PC-9 (cell line): ENCODE measurements around the gene CLEC11A. TPM values are rescaled to one million over a fixed set of nuclear protein-coding genes. Genes with fewer than 3 reads are reported as not detected.

Experiments
- BruUV-seq: library from RNA; stranded (reverse); fragments of 400-500 nt; replicated peaks from 2 replicates; lab custom pipeline; 2021; lab: Mats Ljungman, UMichigan
- CTCF ChIA-PET: fragments of 300-600 bp; sonication (Branson Sonifier 250); formaldehyde crosslinking; loops from one replicate; lab custom pipeline; 2022; ENCODE audit warnings: antibody characterized with exemption; lab: Charles Lee
- POLR2A ChIA-PET: fragments of 300-600 bp; sonication (Branson Sonifier 250); formaldehyde crosslinking; loops from one replicate; lab custom pipeline; 2022; ENCODE audit warnings: antibody characterized with exemption; ENCODE audit not compliant: unreplicated experiment; lab: Charles Lee
- DNase-seq, 2 experiments: peaks; one replicate each; pipeline versions ENCODE4 v3.0.0 to v3.0.0-alpha.2; 2015 to 2022; ENCODE audit warnings: mixed read lengths in 1 of 2
- H2AFZ ChIP-seq: fragments of 200-600 bp; sonication (generic); 2 replicates; pipeline ENCODE4 v1.8.1; 2017; ENCODE audit warnings: antibody characterized with exemption
- H3F3A ChIP-seq: fragments of 200-600 bp; sonication (generic); 2 replicates; pipeline ENCODE4 v1.8.1; 2017; ENCODE audit warnings: antibody characterized with exemption, mild to moderate bottlenecking, low read depth; ENCODE audit not compliant: insufficient read depth
- H3K27ac ChIP-seq: fragments of 200-600 bp; sonication (generic); 2 replicates; pipeline ENCODE4 v1.6.1; 2016; ENCODE audit warnings: mixed run types
- H3K27me3 ChIP-seq: fragments of 200-600 bp; sonication (generic); 2 replicates; pipeline ENCODE4 v1.6.1; 2016; ENCODE audit warnings: low read depth, mixed run types; ENCODE audit not compliant: insufficient read depth
- H3K36me3 ChIP-seq: fragments of 200-600 bp; sonication (generic); 2 replicates; pipeline ENCODE4 v1.6.1; 2016; ENCODE audit warnings: low read depth, mixed run types
- H3K4me1 ChIP-seq: fragments of 200-600 bp; sonication (generic); replicated peaks from 2 replicates; pipeline ENCODE4 v1.6.1; 2016; ENCODE audit warnings: mixed run types; ENCODE audit not compliant: insufficient read depth
- H3K4me2 ChIP-seq: fragments of 200-600 bp; sonication (generic); 2 replicates; pipeline ENCODE4 v1.6.1; 2017; ENCODE audit warnings: mixed run types
- H3K4me3 ChIP-seq: fragments of 200-600 bp; sonication (generic); 2 replicates; pipeline ENCODE4 v1.6.1; 2016; ENCODE audit warnings: mixed run types
- H3K79me2 ChIP-seq: fragments of 200-600 bp; sonication (generic); 2 replicates; pipeline ENCODE4 v1.6.1; 2017; ENCODE audit warnings: low read depth, mixed run types
- H3K9me2 ChIP-seq: fragments of 200-600 bp; sonication (generic); 2 replicates; pipeline ENCODE4 v1.8.1; 2017; ENCODE audit warnings: mild to moderate bottlenecking; ENCODE audit not compliant: insufficient read depth
- H3K9me3 ChIP-seq: fragments of 200-600 bp; sonication (generic); 2 replicates; pipeline ENCODE4 v1.8.1; 2016; ENCODE audit warnings: low read depth; ENCODE audit not compliant: insufficient read depth
- H4K20me1 ChIP-seq: fragments of 200-600 bp; sonication (generic); 2 replicates; pipeline ENCODE4 v1.8.1; 2017; ENCODE audit not compliant: insufficient read depth
- EZH2 ChIP-seq: fragments of 200-600 bp; sonication (generic); IDR thresholded peaks from 2 replicates; pipeline ENCODE4 v1.8.0; 2017; ENCODE audit warnings: antibody characterized with exemption, low read depth
- intact Hi-C: fragments of 100-400 bp; cut with micrococcal nuclease; formaldehyde crosslinking; loops from one replicate; pipeline ENCODE4 v1.10.0; 2022; ENCODE audit not compliant: unreplicated experiment
- total RNA-seq: library from RNA; stranded (reverse); gene quantifications from 2 replicates; pipeline ENCODE4 v1.2.3, GENCODE V29; 2021
- TF ChIP-seq, protein P1 (sequence below): fragments of 200-600 bp; sonication (generic); conservative IDR thresholded peaks from 2 replicates; pipeline ENCODE4 v1.6.1; 2017; ENCODE audit warnings: mixed run types, antibody characterized with exemption, mild to moderate bottlenecking, moderate library complexity

CLEC11A gene
- total RNA-seq, 1 experiment from 2014 or later = not detected

DNA sequence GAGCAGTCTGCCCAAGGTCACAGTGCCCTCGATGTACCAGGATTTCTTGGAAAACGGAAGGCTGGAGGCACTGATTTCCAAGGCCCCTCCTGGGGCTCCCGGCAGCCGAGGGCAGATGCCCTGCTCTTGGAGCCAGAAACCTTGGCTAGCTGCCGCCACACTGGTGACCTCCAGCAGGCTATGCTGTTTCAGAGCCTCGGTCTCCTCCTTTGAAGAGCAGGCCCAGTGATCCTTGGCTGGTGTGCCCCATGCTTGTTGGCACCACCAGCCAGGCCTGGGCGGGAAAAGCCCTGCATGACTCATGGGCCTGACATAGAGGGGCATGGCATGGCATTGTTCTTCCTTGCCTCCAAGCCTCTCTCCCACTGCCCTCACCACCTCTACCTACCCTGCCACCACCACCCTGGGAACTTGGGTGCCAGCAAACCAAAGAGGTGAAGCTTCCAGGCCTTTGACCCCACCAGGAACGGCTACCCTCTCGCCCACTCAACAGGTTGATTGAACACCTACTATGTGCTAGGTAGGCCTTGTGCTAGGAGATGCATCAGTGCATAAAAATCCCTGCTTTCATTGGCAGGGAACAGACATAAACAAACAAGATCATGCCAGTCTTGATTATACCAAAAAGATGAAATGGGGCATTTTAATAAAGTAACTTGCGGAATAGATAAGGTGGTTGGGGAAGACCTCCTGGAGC, 1.6 kb upstream of the CLEC11A start:
- no peak for DNase-seq
- H3K4me1 ChIP-seq = no peaks in the 10 kb centered on the region

DNA sequence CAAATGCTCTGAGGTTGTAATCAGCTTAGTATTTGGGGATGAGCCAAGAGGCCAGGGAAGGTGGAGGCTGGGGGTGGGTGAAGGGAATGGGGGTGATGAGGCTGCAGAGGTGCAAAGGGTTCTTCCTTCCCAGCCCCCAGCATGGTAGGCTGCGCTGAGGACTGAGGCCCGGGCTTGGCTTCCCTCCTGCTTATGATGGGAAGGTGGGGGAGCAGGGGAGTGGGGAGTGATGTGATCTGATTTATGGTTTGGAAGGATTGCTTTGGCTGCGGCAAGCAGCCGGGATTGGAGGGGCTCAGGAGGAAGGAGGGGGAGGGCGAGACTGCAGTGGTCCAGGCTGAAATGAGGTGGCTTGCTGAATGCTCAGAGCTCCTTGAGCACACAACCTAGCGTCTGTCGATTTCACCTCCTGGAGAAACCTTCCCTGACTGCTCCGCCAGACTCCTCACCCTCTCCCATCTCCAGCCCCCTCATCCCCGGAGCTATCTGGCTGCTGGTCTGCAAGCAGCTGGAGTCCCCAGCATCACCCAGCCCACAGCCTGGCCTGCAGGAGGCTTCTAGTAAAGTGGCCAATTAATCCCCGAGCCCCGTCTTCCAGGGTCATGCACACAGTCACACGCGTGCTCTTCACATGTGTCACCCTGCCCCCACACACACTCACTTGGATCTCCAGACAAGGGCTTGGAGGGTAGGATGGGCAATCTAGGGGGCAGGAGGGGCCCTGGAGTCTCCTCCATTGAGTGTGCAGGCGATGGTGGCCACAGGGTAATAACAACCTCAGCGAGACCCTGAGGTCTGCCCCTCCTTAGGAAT, 757 bp upstream of the CLEC11A start:
- TF ChIP-seq, protein P1, sequence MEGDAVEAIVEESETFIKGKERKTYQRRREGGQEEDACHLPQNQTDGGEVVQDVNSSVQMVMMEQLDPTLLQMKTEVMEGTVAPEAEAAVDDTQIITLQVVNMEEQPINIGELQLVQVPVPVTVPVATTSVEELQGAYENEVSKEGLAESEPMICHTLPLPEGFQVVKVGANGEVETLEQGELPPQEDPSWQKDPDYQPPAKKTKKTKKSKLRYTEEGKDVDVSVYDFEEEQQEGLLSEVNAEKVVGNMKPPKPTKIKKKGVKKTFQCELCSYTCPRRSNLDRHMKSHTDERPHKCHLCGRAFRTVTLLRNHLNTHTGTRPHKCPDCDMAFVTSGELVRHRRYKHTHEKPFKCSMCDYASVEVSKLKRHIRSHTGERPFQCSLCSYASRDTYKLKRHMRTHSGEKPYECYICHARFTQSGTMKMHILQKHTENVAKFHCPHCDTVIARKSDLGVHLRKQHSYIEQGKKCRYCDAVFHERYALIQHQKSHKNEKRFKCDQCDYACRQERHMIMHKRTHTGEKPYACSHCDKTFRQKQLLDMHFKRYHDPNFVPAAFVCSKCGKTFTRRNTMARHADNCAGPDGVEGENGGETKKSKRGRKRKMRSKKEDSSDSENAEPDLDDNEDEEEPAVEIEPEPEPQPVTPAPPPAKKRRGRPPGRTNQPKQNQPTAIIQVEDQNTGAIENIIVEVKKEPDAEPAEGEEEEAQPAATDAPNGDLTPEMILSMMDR = no peak
- TF ChIP-seq EZH2 = no peak
- Histone ChIP-seq H3F3A (no peaks in the 10 kb centered on the region), H3K4me3 (no peak overlapping the region), H3K27ac (no peak overlapping the region), H3K4me2 (no peak overlapping the region), H3K36me3 (no peaks in the 10 kb centered on the region), H3K27me3 (peaks cover 46% of the 10 kb centered on the region), H4K20me1 (no peaks in the 10 kb centered on the region; the same call in 1 of the 2 replicates), H3K4me1 (no peaks in the 10 kb centered on the region), H2AFZ (no peak overlapping the region), H3K9me3 (no peaks in the 10 kb centered on the region; the same call in 1 of the 2 replicates), H3K79me2 (no peaks in the 10 kb centered on the region), H3K9me2 (no peaks in the 10 kb centered on the region)
- ChIA-PET POLR2A (no interaction called here), CTCF (no interaction called here)
- BruUV-seq = no TSS peak
- intact Hi-C loops = no loop called here
- DNase-seq = no peak

More for the DNA sequence above, 1.6 kb upstream of the CLEC11A start:
- H3K79me2 ChIP-seq = no peaks in the 10 kb centered on the region
- intact Hi-C loops = no loop called here
- H2AFZ ChIP-seq = no peak overlapping the region
- no peaks in the 10 kb centered on the region; the same call in 1 of the 2 replicates for H3K9me3 ChIP-seq
- no peaks in the 10 kb centered on the region; the same call in 1 of the 2 replicates for H4K20me1 ChIP-seq
- H3K27me3 ChIP-seq = peaks cover 46% of the 10 kb centered on the region
- no peaks in the 10 kb centered on the region for H3K36me3 ChIP-seq
- no peak overlapping the region for H3K4me3 ChIP-seq
- H3K27ac ChIP-seq = no peak overlapping the region
- no TSS peak for BruUV-seq
- H3K4me2 ChIP-seq = no peak overlapping the region
- TF ChIP-seq, protein P1 = no peak
- no peak for TF ChIP-seq EZH2
- POLR2A ChIA-PET = no interaction called here
- H3F3A ChIP-seq = no peaks in the 10 kb centered on the region
- CTCF ChIA-PET = no interaction called here
- H3K9me2 ChIP-seq = no peaks in the 10 kb centered on the region

DNA sequence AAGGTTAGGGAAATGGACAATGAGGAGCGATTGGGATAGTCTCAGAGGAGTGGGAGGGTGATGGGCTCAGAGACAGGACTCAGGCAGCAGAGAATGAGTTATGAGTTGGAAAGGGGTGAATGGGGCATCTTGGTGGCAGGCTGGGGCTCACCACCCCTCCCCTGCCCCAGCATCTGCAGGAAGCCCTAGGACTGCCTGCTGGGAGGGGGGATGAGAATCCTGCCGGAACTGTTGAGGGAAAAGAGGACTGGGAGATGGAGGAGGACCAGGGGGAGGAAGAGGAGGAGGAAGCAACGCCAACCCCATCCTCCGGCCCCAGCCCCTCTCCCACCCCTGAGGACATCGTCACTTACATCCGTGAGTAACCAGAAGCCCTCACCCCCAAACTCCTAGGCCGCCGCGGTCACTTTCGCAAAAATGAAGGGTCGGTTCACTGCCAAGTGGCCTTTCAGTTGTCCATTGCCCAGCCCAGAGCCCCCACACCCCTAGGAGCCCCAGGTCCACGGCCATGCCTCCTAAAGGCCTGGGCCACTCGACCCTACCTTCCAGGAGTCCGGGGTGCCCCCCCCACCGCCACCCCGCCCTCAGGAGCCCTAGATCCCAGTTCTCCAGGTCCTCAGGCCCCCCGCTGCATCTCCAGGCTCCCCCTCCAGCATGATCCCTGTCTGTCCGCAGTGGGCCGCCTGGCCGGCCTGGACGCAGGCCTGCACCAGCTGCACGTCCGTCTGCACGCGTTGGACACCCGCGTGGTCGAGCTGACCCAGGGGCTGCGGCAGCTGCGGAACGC, 764 bp downstream of the CLEC11A start:
- no peaks in the 10 kb centered on the region for H3K9me2 ChIP-seq
- no peaks in the 10 kb centered on the region for H3K4me1 ChIP-seq
- no peak overlapping the region for H2AFZ ChIP-seq
- no TSS peak for BruUV-seq
- H3K36me3 ChIP-seq = no peaks in the 10 kb centered on the region
- H3K9me3 ChIP-seq = no peaks in the 10 kb centered on the region; the same call in 1 of the 2 replicates
- no peak overlapping the region for H3K27ac ChIP-seq
- H3K79me2 ChIP-seq = no peaks in the 10 kb centered on the region
- intact Hi-C loops = no loop called here
- no peaks in the 10 kb centered on the region; the same call in 1 of the 2 replicates for H4K20me1 ChIP-seq
- peaks cover 57% of the 10 kb centered on the region for H3K27me3 ChIP-seq
- CTCF ChIA-PET = interaction anchor here (0.6 kb wide), 1 partner anchor 293 kb away, joined by 4 read pairs; no protein-coding TSS in a partner anchor
- H3K4me3 ChIP-seq = no peak overlapping the region
- TF ChIP-seq, protein P1 = no peak
- TF ChIP-seq EZH2 = no peak
- POLR2A ChIA-PET = no interaction called here
- H3K4me2 ChIP-seq = no peak overlapping the region
- no peaks in the 10 kb centered on the region for H3F3A ChIP-seq
- DNase-seq = no peak
